A673 (cell line): ENCODE results near the gene ORAI1. TPM values are rescaled to one million over a fixed set of nuclear protein-coding genes. Genes with fewer than 3 reads are reported as not detected.

Experiments used
- BruUV-seq: library from RNA; stranded (reverse); fragments of 400-500 nt; replicated peaks from 2 replicates; lab custom pipeline; 2021; lab: Mats Ljungman, UMichigan
- CTCF ChIA-PET: fragments of 300-600 bp; sonication (Branson Sonifier 250); formaldehyde crosslinking; loops from one replicate; lab custom pipeline; 2022; ENCODE audit warnings: antibody characterized with exemption; lab: Charles Lee
- POLR2A ChIA-PET: fragments of 300-600 bp; sonication (Branson Sonifier 250); formaldehyde crosslinking; loops from one replicate; lab custom pipeline; 2022; ENCODE audit warnings: antibody characterized with exemption; ENCODE audit not compliant: low non-redundant PET; lab: Charles Lee
- DNase-seq: peaks from one replicate; pipeline ENCODE4 v3.0.0-alpha.2; 2015; ENCODE audit warnings: low spot score
- H3K27ac ChIP-seq: fragments of 200-600 bp; sonication (generic); 2 replicates; pipeline ENCODE4 v1.5.1; 2016; ENCODE audit warnings: mixed run types, low read depth, mild to moderate bottlenecking, mixed read lengths, antibody characterized with exemption, low read length; ENCODE audit not compliant: poor library complexity, severe bottlenecking
- H3K27me3 ChIP-seq: fragments of 200-600 bp; sonication (generic); replicated peaks from 2 replicates; pipeline ENCODE4 v1.6.1; 2017; ENCODE audit warnings: mixed run types, low read depth, mild to moderate bottlenecking, mixed read lengths, antibody characterized with exemption, low read length; ENCODE audit not compliant: insufficient read depth, poor library complexity
- H3K36me3 ChIP-seq: fragments of 200-600 bp; sonication (generic); 2 replicates; pipeline ENCODE4 v1.6.1; 2016; ENCODE audit warnings: mixed run types, mild to moderate bottlenecking, mixed read lengths, antibody characterized with exemption, low read length; ENCODE audit not compliant: insufficient read depth, poor library complexity, severe bottlenecking
- H3K4me1 ChIP-seq: fragments of 200-600 bp; sonication (generic); 2 replicates; pipeline ENCODE4 v1.6.1; 2017; ENCODE audit warnings: mixed run types, mild to moderate bottlenecking, mixed read lengths, antibody characterized with exemption, low read length; ENCODE audit not compliant: insufficient read depth, poor library complexity, severe bottlenecking
- H3K4me3 ChIP-seq: fragments of 200-600 bp; sonication (generic); 2 replicates; pipeline ENCODE4 v1.5.1; 2016; ENCODE audit warnings: low read depth, mixed run types, mild to moderate bottlenecking, mixed read lengths, low read length; ENCODE audit not compliant: poor library complexity, severe bottlenecking
- H3K9me3 ChIP-seq: fragments of 200-600 bp; sonication (generic); 2 replicates; pipeline ENCODE4 v1.6.1; 2016; ENCODE audit warnings: mixed run types, low read depth, mild to moderate bottlenecking, mixed read lengths, antibody characterized with exemption, low read length; ENCODE audit not compliant: poor library complexity, severe bottlenecking
- CTCF ChIP-seq: fragments of 300-800, 200-600 bp; sonication (generic); conservative IDR thresholded peaks from 2 replicates; pipeline ENCODE4 v1.5.1; 2017; ENCODE audit warnings: low read depth, mild to moderate bottlenecking, antibody characterized with exemption, low read length, moderate library complexity, mixed read lengths
- EZH2 ChIP-seq: fragments of 200-600 bp; sonication (generic); IDR thresholded peaks from 2 replicates; pipeline ENCODE4 v1.6.1; 2017; ENCODE audit warnings: borderline replicate concordance, low read depth, mild to moderate bottlenecking, mixed read lengths, antibody characterized with exemption, low read length; ENCODE audit not compliant: poor library complexity, severe bottlenecking
- intact Hi-C: fragments of 100-400 bp; cut with micrococcal nuclease; formaldehyde crosslinking; loops from one replicate; pipeline ENCODE4 v1.10.0; 2022; ENCODE audit not compliant: unreplicated experiment
- total RNA-seq: library from RNA; stranded (reverse); gene quantifications from 2 replicates; pipeline ENCODE4 v1.2.3, GENCODE V29; 2021

Gene ORAI1
- total RNA-seq, 1 experiment from 2014 or later, result 28.2 TPM

DNA sequence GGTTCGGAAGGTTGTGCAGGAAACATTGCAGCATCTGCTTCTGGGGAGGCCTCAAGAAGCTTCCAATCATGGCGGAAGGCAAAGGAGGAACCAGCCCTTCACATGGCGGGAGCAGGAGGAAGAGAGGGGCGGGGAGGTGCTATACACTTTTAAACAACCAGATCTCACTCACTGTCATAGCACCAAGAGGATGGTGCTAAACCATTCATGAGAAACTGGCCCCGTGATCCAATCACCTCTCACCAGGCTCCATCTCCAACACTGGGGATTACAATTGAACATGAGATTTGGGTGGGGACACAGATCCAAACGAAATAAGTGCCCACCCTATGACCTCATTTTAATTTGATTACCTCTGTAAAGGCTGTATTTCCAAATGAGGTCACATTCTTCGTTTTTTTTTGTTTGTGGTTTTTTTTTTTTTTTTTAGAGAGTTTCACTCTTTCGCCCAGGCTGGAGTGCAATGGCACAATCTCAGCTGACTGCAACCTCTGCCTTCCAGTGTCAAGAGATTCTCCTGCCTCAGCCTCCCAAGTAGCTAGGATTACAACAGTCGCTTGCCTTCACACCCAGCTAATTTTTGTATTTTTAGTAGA, 11.4 kb upstream of the ORAI1 start:
- CTCF ChIA-PET, result interaction anchor here (0.7 kb wide), 1 partner anchor 150 kb away, joined by 7 read pairs; no protein-coding TSS in a partner anchor
- no TSS peak for BruUV-seq

GRCh38 chr12:121618659-121619233, 7.6 kb upstream of the ORAI1 start:
- DNase-seq, result no peak
- Histone ChIP-seq H3K4me1 (no peaks in the 10 kb centered on the region), H3K36me3 (no peaks in the 10 kb centered on the region), H3K27me3 (no peaks in the 10 kb centered on the region), H3K4me3 (no peak overlapping the region), H3K27ac (no peak overlapping the region), H3K9me3 (no peaks in the 10 kb centered on the region)
- POLR2A ChIA-PET, result no interaction called here
- BruUV-seq, result no TSS peak
- TF ChIP-seq CTCF (no peak), EZH2 (no peak)
- CTCF ChIA-PET, result no interaction called here
- intact Hi-C loops, result no loop called here

More for the DNA sequence above, 11.4 kb upstream of the ORAI1 start:
- intact Hi-C loops, result no loop called here
- POLR2A ChIA-PET, result no interaction called here
- TF ChIP-seq EZH2, result no peak
- TF ChIP-seq CTCF, result no peak
- DNase-seq, result no peak
- H3K9me3 ChIP-seq, result no peaks in the 10 kb centered on the region
- no peaks in the 10 kb centered on the region for H3K36me3 ChIP-seq
- no peaks in the 10 kb centered on the region for H3K27me3 ChIP-seq
- H3K4me1 ChIP-seq, result peaks cover 8% of the 10 kb centered on the region
- no peak overlapping the region for H3K27ac ChIP-seq
- no peak overlapping the region for H3K4me3 ChIP-seq

GRCh38 chr12:121620333-121620891, 5.9 kb upstream of the ORAI1 start:
- Histone ChIP-seq H3K36me3 (no peaks in the 10 kb centered on the region), H3K27ac (no peak overlapping the region), H3K4me3 (no peak overlapping the region), H3K4me1 (peaks cover 4% of the 10 kb centered on the region), H3K27me3 (no peaks in the 10 kb centered on the region), H3K9me3 (no peaks in the 10 kb centered on the region)
- CTCF ChIA-PET, result no interaction called here
- POLR2A ChIA-PET, result no interaction called here
- intact Hi-C loops, result no loop called here
- DNase-seq, result no peak
- BruUV-seq, result no TSS peak
- no peak for TF ChIP-seq EZH2
- no peak for TF ChIP-seq CTCF
